WERI-Rb-1 (cell line): ENCODE measurements around the gene LMOD1.
A peak's percentile ranks its signal among the peaks of the same experiment; 100 is the strongest.

Experiments used
- DNase-seq: peaks from one replicate; pipeline ENCODE4 v3.0.0-alpha.2; 2020
- H3K27ac ChIP-seq: fragments of 250-450 bp; sonication (Bioruptor Pico); 2 replicates; pipeline ENCODE4 v1.5.1; 2020; ENCODE audit warnings: mild to moderate bottlenecking, moderate library complexity
- H3K27me3 ChIP-seq: fragments of 250-450 bp; sonication (Bioruptor Pico); 2 replicates; pipeline ENCODE4 v1.5.1; 2021; ENCODE audit warnings: mild to moderate bottlenecking, low read depth, moderate library complexity; ENCODE audit not compliant: insufficient read depth, severe bottlenecking
- H3K36me3 ChIP-seq: fragments of 250-450 bp; sonication (Bioruptor Pico); 2 replicates; pipeline ENCODE4 v1.5.1; 2020; ENCODE audit warnings: mild to moderate bottlenecking, moderate library complexity
- H3K4me3 ChIP-seq: 2 replicates; pipeline ENCODE4 v1.5.1; 2011; ENCODE audit warnings: low read depth, mild to moderate bottlenecking, control low read depth, low read length
- H3K9me3 ChIP-seq: fragments of 250-450 bp; sonication (Bioruptor Pico); 2 replicates; pipeline ENCODE4 v1.5.1; 2021; ENCODE audit warnings: mild to moderate bottlenecking, moderate library complexity; ENCODE audit not compliant: severe bottlenecking
- CTCF ChIP-seq: IDR thresholded peaks from 2 replicates; pipeline ENCODE4 v1.5.1; 2011; ENCODE audit warnings: low read depth, mild to moderate bottlenecking, control low read depth, inconsistent platforms, low read length

LMOD1 gene

GRCh38 chr1:201930137-201930536, 16.2 kb downstream of the LMOD1 start:
- no peaks in the 10 kb centered on the region for H3K9me3 ChIP-seq
- DNase-seq: no peak
- no peak overlapping the region for H3K27ac ChIP-seq
- H3K4me3 ChIP-seq: no peak overlapping the region
- no peaks in the 10 kb centered on the region for H3K27me3 ChIP-seq
- peaks cover 8% of the 10 kb centered on the region; the same call in 1 of the 2 replicates for H3K36me3 ChIP-seq
- no peak for TF ChIP-seq CTCF

DNA sequence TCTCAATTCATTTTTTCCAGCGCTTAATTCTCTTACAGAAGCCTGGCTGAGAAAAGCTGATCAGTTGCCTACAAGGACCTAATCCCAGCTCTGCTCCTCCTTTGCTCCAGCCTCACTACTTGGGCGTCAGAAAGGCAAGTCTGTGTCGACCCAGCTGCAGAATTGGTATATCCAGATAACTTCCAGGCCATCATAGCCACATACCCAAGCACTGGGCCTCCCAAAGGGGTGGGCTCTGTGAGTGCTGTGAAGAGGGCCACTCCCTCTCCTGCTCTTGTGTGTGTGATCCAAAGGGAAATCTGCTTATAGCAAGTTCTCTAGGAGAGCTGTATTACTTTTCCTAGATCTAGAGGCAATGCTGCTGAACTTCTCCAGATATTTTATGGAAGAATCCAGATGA, 18.1 kb downstream of the LMOD1 start:
- Histone ChIP-seq H3K9me3 (no peaks in the 10 kb centered on the region), H3K4me3 (no peak overlapping the region), H3K27ac (peak overlapping the region; percentile 90), H3K36me3 (peaks cover 8% of the 10 kb centered on the region; the same call in 1 of the 2 replicates), H3K27me3 (no peaks in the 10 kb centered on the region)
- no peak for TF ChIP-seq CTCF
- peak; percentile 96 for DNase-seq

DNA sequence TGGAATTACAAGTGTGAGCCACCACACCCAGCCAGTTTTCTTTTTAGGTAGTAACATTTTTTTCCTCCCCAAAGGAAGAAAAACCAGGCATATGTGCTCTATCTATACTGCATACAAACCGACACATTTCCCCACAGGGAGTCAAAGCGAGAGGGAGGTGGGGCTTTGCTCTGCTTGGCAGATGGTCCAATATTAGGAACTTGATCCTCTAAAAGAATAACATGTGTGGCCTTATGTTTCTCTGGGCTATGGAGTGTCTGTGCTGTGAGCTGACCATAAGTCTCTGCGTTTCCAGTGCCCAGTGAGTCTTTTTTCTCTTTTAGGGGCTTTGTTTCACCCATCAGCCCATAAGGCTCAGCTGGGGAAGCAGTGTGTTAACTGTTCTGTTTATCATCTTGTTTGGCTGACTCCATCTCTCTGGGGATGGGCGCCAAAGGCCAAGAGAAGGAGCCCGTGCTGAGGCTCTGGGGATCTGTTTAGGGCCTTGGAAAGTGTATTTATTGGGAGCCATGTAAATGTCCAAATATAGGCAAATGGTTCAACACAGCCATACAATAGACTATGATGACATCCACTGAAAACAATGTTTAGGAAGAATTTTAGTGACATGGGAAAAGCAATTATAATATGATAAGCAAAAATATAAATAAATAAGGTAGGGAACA, 20.2 kb downstream of the LMOD1 start:
- peak; percentile 97 for DNase-seq
- TF ChIP-seq CTCF: no peak
- Histone ChIP-seq H3K9me3 (peaks cover 2% of the 10 kb centered on the region), H3K4me3 (peak overlapping the region; percentile 26), H3K27me3 (no peaks in the 10 kb centered on the region), H3K27ac (peak overlapping the region; percentile 90), H3K36me3 (no peaks in the 10 kb centered on the region; the same call in 1 of the 2 replicates)

- Histone ChIP-seq H3K36me3 (no peaks in the 10 kb centered on the region), H3K9me3 (peaks cover 2% of the 10 kb centered on the region), H3K4me3 (peak overlapping the region; percentile 26), H3K27ac (peak overlapping the region; percentile 90), H3K27me3 (no peaks in the 10 kb centered on the region)
- DNase-seq: peak; percentile 94
- TF ChIP-seq CTCF: no peak
These were observed 21.1 kb downstream of the LMOD1 start for GRCh38 chr1:201925301-201925567.

DNA sequence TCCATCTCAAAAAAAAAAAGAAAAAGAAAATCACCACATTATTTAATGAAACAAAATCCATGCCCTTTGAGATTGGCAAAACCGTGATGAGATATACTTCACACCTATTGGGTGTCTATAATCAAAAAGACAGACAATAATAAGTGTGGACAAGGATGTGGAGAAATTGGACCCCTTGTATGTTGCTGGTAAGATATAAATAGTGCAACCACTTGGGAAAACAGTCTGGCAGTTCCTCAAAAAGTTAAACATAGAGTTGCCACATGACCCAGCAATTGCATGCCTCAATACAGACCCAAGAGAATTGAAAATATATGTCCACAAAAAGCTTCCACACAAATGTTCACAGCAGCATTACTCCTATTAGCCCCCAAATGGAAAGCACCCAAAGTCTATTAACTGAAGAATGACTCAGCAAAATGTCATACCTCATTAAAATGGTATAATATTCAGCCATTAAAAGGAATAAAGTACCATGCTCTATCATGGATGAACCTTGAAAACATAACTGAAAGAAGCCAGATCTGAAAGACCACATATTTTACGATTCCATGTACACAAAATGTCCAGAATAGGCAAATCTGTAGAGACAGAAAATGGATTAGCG, 24.3 kb downstream of the LMOD1 start:
- no peak overlapping the region for H3K27ac ChIP-seq
- H3K36me3 ChIP-seq: no peaks in the 10 kb centered on the region
- no peak for TF ChIP-seq CTCF
- H3K4me3 ChIP-seq: no peak overlapping the region
- no peaks in the 10 kb centered on the region for H3K27me3 ChIP-seq
- peaks cover 2% of the 10 kb centered on the region for H3K9me3 ChIP-seq
- no peak for DNase-seq

DNA sequence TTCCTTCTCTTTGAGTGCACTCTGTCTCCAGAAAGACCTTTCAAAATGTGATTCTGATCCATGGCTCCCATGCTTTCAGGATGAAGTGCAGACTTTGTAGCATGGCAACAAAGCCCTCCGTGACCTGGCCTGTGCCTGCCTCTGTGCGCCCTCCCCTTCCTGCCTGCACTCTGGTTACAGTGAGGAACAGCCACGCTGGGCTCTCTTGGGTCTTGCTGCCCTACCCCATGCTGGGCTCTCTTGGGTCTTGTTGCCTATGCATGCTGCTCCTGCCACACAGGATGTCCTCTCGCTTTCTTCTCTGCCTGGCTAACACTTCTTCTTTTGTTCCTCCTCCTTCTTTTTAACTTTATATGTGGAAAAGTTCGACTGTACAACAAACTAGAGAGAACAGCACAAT, 28.0 kb downstream of the LMOD1 start:
- no peak overlapping the region for H3K4me3 ChIP-seq
- no peak for TF ChIP-seq CTCF
- peaks cover 2% of the 10 kb centered on the region for H3K9me3 ChIP-seq
- no peaks in the 10 kb centered on the region for H3K27me3 ChIP-seq
- H3K36me3 ChIP-seq: no peaks in the 10 kb centered on the region
- DNase-seq: peak; percentile 31
- no peak overlapping the region for H3K27ac ChIP-seq
